ENCODE data around the gene ALK.

ALK gene

DNA sequence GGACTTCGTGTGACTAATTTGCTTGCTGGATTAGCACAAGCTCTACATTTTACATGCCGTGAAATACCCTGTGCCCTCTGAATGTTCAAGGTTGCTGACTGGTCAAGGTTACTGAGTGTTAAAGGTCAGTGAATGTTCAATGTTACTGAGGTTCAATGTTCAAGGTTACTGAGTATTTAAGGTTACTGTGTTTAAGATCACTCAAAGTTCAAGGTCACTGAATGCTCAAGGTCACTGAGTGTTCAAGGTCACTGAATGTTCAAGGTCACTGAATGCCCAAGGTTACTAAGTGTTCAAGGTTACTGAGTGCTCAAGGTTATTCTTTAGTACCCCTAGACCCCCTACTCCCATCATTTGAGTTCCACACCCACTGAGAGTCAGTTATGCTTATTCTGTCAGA lies 528.6 kb downstream of the ALK start:
- DNase-seq, result no peak

GRCh38 chr2:29390136-29390535 lies 531.2 kb downstream of the ALK start:
- DNase-seq, result no peak

DNA sequence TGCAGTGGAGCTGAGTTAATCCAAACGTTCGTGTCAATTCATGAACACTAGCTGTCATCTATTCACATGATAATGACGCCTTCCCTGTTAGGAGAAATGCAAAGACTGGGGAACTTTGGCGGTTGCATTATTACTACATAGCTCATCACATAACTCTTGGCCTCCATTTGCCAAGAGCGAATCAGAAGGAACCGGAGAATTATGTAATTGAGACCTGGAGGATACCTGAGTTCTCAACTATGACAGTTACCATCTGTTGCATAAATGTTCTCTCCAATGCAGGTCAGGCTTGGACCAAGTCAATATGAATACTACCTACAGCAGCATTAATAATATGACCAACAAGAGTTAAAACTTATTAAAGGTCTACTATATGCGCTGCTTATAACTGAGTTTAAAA lies 531.7 kb downstream of the ALK start:
- no peak for DNase-seq

DNA sequence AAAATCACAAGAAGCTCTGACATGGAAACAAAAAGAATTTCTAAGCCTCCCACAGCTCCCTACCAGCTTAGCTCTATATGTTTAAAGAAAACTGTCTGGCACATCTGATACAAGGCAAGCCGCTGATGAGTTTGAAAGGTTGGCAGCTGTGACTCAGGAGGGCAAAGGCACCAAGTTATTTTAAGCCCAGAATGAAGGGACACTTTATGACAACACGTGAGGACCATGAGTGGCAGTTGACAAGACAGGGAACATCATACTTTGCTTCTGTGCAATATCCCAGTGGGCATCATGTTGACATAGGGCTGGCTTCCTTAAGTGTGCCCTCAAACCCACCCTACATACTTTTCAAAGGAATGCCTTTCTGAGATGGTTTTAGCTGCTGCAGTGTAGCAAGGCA lies 533.3 kb downstream of the ALK start:
- no peak for DNase-seq

GRCh38 chr2:29382486-29382885 lies 538.9 kb downstream of the ALK start:
- DNase-seq, result no peak

DNA sequence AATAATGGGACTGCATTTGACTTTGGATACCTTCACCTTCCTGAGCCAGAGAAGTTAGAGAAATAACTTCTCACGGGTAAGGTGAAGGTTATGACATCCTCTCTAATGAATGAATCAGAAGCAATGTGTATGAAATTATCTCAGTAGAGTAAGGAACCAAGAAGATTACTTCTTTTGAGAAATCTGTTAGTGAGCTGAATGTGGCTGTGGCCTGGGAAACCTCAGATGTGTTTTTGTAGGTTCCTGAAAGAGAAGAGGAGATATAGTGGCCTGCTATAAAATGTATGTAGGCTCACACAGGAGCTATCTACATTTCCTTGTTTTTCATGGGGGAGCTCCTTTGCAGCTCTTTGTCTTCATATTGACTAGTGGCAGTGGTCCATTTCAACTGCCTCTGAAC lies 543.6 kb downstream of the ALK start:
- no peak for DNase-seq

DNA sequence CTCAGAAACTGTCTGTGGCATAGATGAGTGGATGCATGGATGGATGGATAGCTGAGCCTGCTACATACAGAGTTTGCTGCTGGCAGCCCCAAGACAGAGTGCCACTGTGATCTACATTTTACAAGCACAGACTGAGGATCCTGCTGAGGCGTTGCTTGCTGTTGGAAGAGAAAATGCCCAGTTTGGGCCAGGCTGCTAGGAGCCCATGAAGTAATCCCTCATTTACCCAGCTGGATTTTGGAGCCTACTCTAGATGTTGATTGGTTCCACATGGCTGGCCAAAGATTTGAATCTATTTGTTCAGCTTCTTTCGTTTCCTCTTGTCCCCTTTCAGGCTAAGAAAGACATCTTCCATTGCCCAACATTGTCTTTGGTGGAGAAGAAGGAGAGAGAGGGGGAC lies 544.8 kb downstream of the ALK start:
- DNase-seq, result no peak

GRCh38 chr2:29375843-29376242 lies 545.5 kb downstream of the ALK start:
- no peak for DNase-seq

DNA sequence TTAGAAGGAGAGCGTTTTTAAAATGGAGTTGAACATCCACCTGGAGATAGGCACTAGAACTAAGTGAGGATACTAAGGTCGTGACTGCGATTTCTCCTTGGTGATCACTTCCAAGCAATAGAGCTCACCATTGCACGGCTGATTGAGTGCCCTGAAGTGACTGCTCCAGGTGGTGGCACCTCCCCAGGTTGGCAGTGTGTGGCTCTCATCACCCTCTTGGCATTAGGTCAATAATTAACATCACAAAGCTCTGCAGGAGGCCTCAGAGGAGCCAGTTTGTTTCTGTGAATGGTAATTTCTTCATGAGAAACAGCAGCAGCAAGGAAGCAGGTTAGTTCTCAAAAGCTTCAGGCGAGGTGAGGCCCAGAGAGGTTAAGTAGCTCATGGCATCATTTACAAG lies 546.6 kb downstream of the ALK start:
- DNase-seq, result no peak

DNA sequence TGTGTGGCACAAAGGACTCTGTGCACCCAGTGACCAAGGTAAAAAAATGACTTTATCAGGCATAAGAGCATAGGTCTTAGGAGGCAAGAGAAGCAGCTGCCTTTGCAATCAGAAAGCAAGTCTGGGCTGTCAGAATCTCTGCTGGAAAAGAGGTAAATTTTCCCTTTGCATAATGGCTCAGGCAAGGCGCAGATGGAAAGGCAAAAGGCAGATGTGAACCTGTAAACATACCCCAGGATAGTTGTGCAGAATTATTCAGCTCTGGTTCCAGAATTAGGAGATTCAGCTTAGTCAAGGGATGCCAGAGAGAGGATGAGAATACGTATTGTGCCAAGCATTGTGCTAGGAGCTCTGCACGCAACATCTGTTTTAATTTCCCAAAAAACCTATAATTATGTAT lies 547.5 kb downstream of the ALK start:
- DNase-seq, result no peak

GRCh38 chr2:29372185-29372584 lies 549.2 kb downstream of the ALK start:
- DNase-seq, result no peak

DNA sequence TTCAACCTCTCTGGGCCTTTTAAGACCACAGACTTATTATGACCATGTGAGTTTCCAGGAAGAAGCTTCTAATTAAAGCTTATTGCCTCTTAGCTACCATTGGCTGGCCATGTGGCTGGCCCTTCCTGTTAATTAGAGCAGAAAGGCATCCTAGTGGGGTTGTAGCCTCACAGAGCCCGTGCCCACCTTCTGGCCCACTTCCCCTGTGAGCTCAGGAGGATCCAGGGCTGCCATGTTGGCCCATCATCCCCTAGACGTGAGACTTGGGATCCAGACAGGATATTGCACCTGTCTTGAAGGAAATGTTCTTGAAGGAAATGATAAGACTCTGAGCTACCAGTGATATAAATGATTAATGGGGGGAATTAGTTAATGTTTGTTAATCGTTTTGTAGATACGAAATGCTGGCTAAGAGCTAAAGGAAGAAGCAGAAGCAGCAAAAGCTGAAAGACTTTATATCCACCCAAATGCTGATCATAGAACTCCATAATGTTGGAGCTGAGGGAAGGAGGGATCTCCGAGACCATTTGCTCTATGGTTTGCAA lies 550.7 kb downstream of the ALK start:
- DNase-seq, result no peak

DNA sequence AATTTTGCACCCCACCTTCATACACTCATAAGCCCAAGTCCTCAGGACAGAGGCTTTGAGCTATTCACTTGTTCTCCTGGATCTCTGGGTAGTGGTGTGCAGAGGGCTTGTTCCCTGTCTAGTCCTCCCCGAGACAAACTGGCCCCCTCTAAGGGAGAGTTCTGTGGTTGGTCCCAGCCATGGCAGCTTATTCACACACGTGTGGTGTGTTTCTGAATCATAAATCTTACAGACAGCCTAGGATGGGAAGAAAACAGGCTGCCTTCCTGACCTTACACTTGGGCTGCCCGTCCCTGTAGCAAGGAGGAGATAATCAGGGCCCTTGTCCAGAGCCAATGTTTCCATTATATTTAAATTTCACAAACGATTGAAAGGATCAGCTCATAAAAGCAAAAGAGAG lies 551.2 kb downstream of the ALK start:
- DNase-seq, result no peak

DNA sequence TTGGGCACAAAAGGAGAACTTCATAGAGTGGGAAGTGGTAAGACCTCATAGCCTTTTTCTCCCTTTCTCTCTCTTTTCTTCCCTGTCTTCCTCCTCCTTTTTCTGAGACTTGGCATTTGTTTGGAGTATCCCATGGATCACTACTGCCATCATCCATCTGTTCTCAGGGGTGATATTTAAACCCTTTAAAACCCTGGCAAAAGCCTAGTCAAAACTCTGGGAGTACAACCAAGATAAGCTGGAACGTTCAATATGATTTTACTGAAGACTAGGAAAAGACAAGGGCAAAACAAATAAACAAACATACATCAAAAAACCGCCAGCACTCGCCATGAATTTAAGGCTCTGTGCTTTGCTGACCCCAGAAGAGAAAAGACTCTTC lies 552.7 kb downstream of the ALK start:
- DNase-seq, result no peak

DNA sequence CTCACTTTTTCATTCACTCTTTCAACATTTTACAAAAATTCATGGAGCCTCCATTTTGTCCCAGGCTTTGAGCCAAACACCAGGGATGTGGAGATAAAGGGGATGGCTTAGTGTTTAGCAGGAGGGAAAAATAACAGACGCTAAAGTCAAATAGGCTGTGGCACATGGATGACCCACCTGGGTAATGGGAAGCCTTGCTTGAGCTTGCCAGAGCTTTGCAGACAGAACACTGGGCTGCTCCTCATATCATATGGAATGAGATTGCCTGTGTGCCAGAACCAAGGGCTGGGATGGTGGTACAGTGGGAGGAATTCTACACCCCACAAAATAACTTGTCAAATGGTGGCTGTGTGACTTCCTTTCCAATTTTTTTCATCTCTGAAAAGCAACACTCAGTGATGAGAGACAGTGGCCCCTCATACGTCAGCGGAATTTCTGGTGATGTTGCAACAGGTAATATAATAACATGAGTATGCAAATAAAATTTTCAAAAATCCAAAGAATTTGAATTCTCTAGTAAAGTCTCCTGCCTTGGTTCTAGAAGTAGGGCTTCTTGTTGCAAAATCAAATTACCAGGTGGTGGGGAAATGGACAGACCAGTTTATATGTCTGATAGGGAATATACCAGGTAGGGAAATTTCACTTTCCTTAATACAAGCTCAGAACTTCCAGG lies 553.3 kb downstream of the ALK start:
- no peak for DNase-seq

DNA sequence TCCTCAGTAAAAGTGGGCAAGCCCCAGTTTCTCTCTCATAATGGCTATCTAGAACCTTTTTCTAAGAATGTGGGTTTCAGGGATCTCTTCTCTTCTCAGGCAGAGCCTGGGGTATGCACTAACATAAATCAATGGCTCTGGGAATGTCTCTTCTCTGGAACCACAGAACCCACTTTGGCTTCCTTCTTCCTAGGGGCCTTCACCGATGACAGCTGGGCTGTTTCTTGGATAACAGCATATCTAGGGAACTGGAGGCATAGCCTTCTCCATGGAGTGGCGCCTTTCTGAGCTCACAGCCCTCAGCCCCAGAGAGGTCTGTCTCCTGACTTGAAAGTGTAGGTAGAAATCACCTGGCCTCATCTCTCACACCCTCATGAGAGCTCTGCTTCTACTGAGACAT lies 558.3 kb downstream of the ALK start:
- no peak for DNase-seq

DNA sequence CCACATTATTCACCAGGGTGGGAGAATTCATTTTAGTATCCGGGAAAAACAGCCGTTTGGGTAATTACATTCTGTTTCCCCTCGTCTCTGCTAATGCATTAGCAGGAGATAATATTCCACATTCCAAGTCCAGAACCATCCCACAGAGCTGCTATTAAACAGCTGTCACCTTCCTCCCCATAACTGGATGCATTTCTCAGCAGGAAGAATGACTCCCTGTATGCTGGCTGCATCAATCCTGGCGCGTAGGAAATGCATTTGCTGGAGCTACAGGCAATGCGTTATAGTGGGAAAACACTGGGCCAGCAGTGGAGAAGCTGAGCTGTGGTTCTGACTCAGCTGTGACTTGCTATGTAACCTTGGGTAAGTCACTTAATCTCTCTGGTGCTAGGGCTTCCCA lies 560.2 kb downstream of the ALK start:
- DNase-seq, result no peak

GRCh38 chr2:29360016-29360784 lies 561.2 kb downstream of the ALK start:
- no peak for DNase-seq

- no peak for DNase-seq
Observed at GRCh38 chr2:29353403-29353991, 567.9 kb downstream of the ALK start.

DNA sequence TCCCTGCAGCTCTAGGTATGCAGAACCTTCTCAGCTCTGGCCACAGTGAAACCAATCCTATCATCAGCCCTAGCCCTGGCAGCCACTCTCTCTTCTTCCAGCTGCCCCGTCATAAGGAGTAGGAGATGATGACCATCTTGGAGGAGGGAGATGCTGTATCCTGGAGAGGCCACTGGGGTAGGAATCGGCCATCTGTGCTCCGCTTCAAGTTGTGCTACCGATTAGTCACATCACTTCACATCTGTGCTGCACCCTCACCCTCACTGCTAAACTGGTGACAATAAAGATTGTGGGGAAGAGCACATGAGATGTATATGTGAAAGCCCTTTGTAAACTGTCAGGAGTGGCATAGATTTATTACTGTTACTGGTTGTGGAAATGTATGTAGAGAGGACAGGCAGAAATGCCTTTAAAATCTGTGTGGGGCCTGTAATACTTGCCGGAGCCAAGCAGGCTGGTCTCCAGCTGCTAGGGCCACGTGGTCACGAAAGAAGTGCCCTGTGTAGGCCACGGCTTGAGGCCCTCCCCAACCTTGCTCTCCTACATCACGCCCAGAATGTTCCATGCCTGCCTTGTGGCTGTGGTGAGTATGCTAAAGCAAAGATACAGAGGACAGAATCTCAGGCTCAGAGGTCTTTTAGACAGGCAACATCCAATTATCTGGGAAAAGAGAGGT lies 569.3 kb downstream of the ALK start:
- no peak for DNase-seq

DNA sequence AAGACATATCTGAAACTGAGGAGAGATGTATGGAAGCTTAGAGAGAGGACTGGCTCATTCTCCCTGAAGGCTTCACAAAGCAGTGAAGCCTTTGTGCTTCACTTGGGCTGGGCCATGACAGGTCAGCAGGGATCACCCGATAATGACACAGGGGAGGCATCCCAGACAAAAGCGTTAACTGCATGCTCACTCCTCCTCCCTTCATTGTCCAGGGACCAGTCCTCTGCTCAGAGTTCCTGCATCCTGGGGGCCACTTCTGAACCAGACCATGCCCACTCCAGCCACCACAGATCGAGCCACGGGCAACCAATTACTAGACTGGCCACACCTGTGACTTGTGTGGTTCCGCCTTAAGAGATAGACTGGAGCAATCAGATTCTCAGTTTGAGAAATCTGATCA lies 570.1 kb downstream of the ALK start:
- DNase-seq, result no peak

- DNase-seq, result no peak
Observed at GRCh38 chr2:29349316-29350030, 571.9 kb downstream of the ALK start.
